ENCODE measurements around the gene NR6A1. TPM values are rescaled to one million over a fixed set of nuclear protein-coding genes. Genes with fewer than 3 reads are reported as not detected.

NR6A1 gene
- total and polyA plus RNA-seq, 2 of the 8 experiments (the other 6 are each of a cell fraction or from before 2014, with no cell fraction given) = 93.2 to 237 TPM

- peak; percentile 87 for TF ChIP-seq CHD7 (IDR thresholded peaks at IDR 0.05; ENCODE audit: insufficient replicate concordance, low read length)
These were observed 13.5 kb downstream of the NR6A1 start (continued) for GRCh38 chr9:124757616-124758015.

Measured in H1 (cell line).